Measurements from ENCODE around the gene CNNM2.
"Not testable (repeated sequence)": the region's sequence is repeated elsewhere in the genome, so short reads cannot be mapped to it uniquely, and the experiment has no call there.

DNA sequence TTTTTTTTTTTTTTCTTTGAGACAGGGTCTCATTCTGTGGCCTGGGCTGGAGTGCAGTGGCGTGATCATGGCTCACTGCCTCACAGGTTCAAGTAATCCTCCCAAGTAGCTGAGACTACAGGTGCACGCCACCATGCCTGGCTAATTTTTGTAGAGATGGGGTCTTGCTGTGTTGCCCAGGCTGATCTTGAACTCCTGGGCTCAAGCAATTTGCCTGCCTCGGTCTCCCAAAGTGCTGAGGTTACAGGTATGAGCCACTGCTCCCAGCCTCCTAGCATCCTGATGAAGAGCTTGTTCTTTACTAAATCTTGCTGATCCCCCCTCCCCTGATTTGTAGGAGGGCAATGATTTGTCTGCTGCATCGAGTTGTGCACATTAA lies 149.0 kb downstream of the CNNM2 start:
- not testable (repeated sequence) for TF ChIP-seq ZNF341 (tag by site-specific recombination; IDR thresholded peaks at IDR 0.05; ENCODE audit: low read depth); KLF1 (tag by site-specific recombination; IDR thresholded peaks at IDR 0.05); KLF16 (tag by site-specific recombination; IDR thresholded peaks at IDR 0.05); ZSCAN16 (tag by site-specific recombination; IDR thresholded peaks at IDR 0.05); TCF7L2 (IDR thresholded peaks at IDR 0.05; ENCODE audit: borderline replicate concordance, low read depth, low read length); ZNF184 (tag by site-specific recombination; IDR thresholded peaks at IDR 0.05); ZNF155 (tag by site-specific recombination; IDR thresholded peaks at IDR 0.05); ZNF274 (IDR thresholded peaks at IDR 0.05; ENCODE audit: low read length); ZNF274 (tag by site-specific recombination; IDR thresholded peaks at IDR 0.05; ENCODE audit: borderline replicate concordance); ZNF404 (tag by site-specific recombination; IDR thresholded peaks at IDR 0.05); ZNF571 (tag by site-specific recombination; IDR thresholded peaks at IDR 0.05); SP2 (tag by site-specific recombination; IDR thresholded peaks at IDR 0.05)
- TF ChIP-seq, protein P1, sequence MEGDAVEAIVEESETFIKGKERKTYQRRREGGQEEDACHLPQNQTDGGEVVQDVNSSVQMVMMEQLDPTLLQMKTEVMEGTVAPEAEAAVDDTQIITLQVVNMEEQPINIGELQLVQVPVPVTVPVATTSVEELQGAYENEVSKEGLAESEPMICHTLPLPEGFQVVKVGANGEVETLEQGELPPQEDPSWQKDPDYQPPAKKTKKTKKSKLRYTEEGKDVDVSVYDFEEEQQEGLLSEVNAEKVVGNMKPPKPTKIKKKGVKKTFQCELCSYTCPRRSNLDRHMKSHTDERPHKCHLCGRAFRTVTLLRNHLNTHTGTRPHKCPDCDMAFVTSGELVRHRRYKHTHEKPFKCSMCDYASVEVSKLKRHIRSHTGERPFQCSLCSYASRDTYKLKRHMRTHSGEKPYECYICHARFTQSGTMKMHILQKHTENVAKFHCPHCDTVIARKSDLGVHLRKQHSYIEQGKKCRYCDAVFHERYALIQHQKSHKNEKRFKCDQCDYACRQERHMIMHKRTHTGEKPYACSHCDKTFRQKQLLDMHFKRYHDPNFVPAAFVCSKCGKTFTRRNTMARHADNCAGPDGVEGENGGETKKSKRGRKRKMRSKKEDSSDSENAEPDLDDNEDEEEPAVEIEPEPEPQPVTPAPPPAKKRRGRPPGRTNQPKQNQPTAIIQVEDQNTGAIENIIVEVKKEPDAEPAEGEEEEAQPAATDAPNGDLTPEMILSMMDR (tag by site-specific recombination; IDR thresholded peaks at IDR 0.05): not testable (repeated sequence)
- TF ChIP-seq, protein P2, sequence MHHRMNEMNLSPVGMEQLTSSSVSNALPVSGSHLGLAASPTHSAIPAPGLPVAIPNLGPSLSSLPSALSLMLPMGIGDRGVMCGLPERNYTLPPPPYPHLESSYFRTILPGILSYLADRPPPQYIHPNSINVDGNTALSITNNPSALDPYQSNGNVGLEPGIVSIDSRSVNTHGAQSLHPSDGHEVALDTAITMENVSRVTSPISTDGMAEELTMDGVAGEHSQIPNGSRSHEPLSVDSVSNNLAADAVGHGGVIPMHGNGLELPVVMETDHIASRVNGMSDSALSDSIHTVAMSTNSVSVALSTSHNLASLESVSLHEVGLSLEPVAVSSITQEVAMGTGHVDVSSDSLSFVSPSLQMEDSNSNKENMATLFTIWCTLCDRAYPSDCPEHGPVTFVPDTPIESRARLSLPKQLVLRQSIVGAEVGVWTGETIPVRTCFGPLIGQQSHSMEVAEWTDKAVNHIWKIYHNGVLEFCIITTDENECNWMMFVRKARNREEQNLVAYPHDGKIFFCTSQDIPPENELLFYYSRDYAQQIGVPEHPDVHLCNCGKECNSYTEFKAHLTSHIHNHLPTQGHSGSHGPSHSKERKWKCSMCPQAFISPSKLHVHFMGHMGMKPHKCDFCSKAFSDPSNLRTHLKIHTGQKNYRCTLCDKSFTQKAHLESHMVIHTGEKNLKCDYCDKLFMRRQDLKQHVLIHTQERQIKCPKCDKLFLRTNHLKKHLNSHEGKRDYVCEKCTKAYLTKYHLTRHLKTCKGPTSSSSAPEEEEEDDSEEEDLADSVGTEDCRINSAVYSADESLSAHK (tag by site-specific recombination; IDR thresholded peaks at IDR 0.05): not testable (repeated sequence)

All from HEK293 (cell line).